Measurements from ENCODE around the gene ZBTB16. TPM values are rescaled to one million over a fixed set of nuclear protein-coding genes. Genes with fewer than 3 reads are reported as not detected.

The ZBTB16 gene
- total RNA-seq, 1 experiment from 2014 or later = 0.21 TPM

DNA sequence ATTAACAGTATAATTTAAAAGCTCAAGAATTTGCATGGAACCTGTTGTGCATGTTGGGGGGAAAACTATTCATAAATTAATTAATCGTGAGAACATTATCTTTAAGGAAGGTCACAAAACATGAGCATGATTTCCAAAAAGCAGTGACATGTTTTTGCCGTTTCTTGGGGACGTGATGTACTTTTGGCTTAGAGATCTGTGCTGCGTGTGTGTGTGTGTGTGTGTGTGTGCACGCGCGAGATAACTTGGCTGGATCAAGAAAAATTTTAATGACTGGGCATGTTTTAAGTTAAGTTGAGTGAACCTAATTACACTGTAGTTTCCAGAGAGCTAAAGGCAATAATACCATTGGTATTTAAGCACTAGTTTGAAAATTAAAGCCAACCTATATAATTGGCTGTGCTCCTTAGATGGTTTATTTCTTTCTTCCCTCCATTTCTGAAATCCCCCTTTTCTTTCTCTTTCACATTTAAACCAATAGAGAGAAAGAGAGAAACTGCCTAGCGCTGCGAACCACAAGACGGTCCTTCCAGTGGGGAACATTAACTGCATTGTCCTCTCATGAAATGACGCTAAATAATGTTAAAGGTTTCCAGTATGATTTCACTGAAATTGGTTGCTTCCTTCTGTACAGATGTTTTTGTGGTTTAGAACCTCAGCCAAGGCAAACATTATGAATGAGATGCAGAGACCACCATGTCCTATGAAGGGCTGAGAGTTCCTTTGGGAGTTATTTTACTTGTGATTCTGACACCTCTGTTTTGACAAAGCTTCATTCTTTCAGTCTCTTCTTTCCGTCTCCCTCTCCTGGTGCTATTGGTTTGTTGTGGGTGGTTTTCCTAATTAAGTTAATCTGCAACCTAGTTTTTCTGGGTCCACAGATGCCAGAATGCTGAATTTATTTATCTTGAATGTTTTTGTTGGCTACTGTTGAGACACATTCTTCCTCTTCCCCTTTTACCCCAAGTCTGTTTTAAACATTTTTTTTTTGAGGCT is 51.7 kb downstream of the ZBTB16 start:
- POLR2A ChIA-PET = no interaction called here
- no TSS peak for BruUV-seq (replicated peaks)
- no peaks in the 10 kb centered on the region for H3K4me1 ChIP-seq (ENCODE audit: control insufficient read depth, insufficient read depth, low read length)
- H3K4me3 ChIP-seq (ENCODE audit: low read depth in 2 of 2, low read length in 2 of 2) = no peak overlapping the region
- ATAC-seq = no peak
- H3K27ac ChIP-seq (ENCODE audit: low read length) = no peak overlapping the region
- DNase-seq (ENCODE audit: low read depth, low spot score) = no peak
- intact Hi-C loops (cut with micrococcal nuclease; ENCODE audit: unreplicated experiment) = no loop called here
- no peak for TF ChIP-seq REST (IDR thresholded peaks at IDR 0.05; ENCODE audit: insufficient read depth in 1 of 2, low read depth in 2 of 2, low read length in 1 of 2)
- TF ChIP-seq, protein P1, sequence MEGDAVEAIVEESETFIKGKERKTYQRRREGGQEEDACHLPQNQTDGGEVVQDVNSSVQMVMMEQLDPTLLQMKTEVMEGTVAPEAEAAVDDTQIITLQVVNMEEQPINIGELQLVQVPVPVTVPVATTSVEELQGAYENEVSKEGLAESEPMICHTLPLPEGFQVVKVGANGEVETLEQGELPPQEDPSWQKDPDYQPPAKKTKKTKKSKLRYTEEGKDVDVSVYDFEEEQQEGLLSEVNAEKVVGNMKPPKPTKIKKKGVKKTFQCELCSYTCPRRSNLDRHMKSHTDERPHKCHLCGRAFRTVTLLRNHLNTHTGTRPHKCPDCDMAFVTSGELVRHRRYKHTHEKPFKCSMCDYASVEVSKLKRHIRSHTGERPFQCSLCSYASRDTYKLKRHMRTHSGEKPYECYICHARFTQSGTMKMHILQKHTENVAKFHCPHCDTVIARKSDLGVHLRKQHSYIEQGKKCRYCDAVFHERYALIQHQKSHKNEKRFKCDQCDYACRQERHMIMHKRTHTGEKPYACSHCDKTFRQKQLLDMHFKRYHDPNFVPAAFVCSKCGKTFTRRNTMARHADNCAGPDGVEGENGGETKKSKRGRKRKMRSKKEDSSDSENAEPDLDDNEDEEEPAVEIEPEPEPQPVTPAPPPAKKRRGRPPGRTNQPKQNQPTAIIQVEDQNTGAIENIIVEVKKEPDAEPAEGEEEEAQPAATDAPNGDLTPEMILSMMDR (IDR thresholded peaks at IDR 0.05) = no peak
- no peak for TF ChIP-seq POLR2AphosphoS5 (IDR thresholded peaks at IDR 0.05; ENCODE audit: low read depth, low read length)
- TF ChIP-seq TCF7L2 (IDR thresholded peaks at IDR 0.05; ENCODE audit: low read depth, low read length) = no peak
- TF ChIP-seq SIN3A (IDR thresholded peaks at IDR 0.05; ENCODE audit: borderline replicate concordance, insufficient read depth, low read depth, low read length) = no peak
- peaks cover 45% of the 10 kb centered on the region for H3K27me3 ChIP-seq (ENCODE audit: control insufficient read depth, insufficient read depth, low read length)
- in situ Hi-C loops (cut with HindIII; ENCODE audit: low pct_unique_long_range_greater_than_20kb, low sequenced_read_pairs) = no loop called here
- H3K9me3 ChIP-seq (ENCODE audit: control insufficient read depth, insufficient read depth, low read depth, low read length) = no peaks in the 10 kb centered on the region
- CTCF ChIA-PET = no interaction called here
- no peaks in the 10 kb centered on the region for H3K36me3 ChIP-seq (ENCODE audit: control insufficient read depth, insufficient read depth, low read length)

- BruUV-seq (replicated peaks) = no TSS peak
- Histone ChIP-seq H3K9me3 (ENCODE audit: control insufficient read depth, insufficient read depth, low read depth, low read length) (no peaks in the 10 kb centered on the region), H3K36me3 (ENCODE audit: control insufficient read depth, insufficient read depth, low read length) (no peaks in the 10 kb centered on the region), H3K27me3 (ENCODE audit: control insufficient read depth, insufficient read depth, low read length) (peaks cover 40% of the 10 kb centered on the region), H3K27ac (ENCODE audit: low read length) (no peak overlapping the region), H3K4me3 (ENCODE audit: low read depth in 2 of 2, low read length in 2 of 2) (no peak overlapping the region), H3K4me1 (ENCODE audit: control insufficient read depth, insufficient read depth, low read length) (no peaks in the 10 kb centered on the region)
- ATAC-seq (no peak), DNase-seq (ENCODE audit: low read depth, low spot score) (no peak)
- CTCF ChIA-PET = interaction anchor here (0.6 kb wide), 1 partner anchor 122 kb away, joined by 9 read pairs; no protein-coding TSS in a partner anchor
- intact Hi-C loops (cut with micrococcal nuclease; ENCODE audit: unreplicated experiment) = no loop called here
- in situ Hi-C loops (cut with HindIII; ENCODE audit: low pct_unique_long_range_greater_than_20kb, low sequenced_read_pairs) = no loop called here
- POLR2A ChIA-PET = interaction anchor here (0.6 to 0.7 kb wide), 2 partner anchors 19 to 804 kb away, joined by 7 to 11 read pairs; no protein-coding TSS in a partner anchor
- TF ChIP-seq SIN3A (IDR thresholded peaks at IDR 0.05; ENCODE audit: borderline replicate concordance, insufficient read depth, low read depth, low read length) (no peak), POLR2AphosphoS5 (IDR thresholded peaks at IDR 0.05; ENCODE audit: low read depth, low read length) (no peak), TCF7L2 (IDR thresholded peaks at IDR 0.05; ENCODE audit: low read depth, low read length) (no peak)
- TF ChIP-seq, protein P1 (IDR thresholded peaks at IDR 0.05) = no peak
Measured at GRCh38 chr11:114115451-114115928, 56.0 kb downstream of the ZBTB16 start.

Data from Panc1 (cell line).